Measurements from ENCODE around the gene PIK3R4.

The PIK3R4 gene

GRCh38 chr3:130688697-130689470, 57.7 kb downstream of the PIK3R4 start:
- DNase-seq (ENCODE audit: low spot score): no peak

GRCh38 chr3:130688015-130688688, 58.5 kb downstream of the PIK3R4 start:
- no peak for DNase-seq (ENCODE audit: low spot score)

- no peak for DNase-seq (ENCODE audit: low spot score)
These were observed 59.3 kb downstream of the PIK3R4 start for GRCh38 chr3:130687327-130687726.

GRCh38 chr3:130686833-130687232, 59.8 kb downstream of the PIK3R4 start:
- DNase-seq (ENCODE audit: low spot score): no peak

GRCh38 chr3:130682131-130682530, 64.5 kb downstream of the PIK3R4 start:
- DNase-seq (ENCODE audit: low spot score): no peak

GRCh38 chr3:130679218-130679617, 67.4 kb downstream of the PIK3R4 start:
- DNase-seq (ENCODE audit: low spot score): no peak

GRCh38 chr3:130677343-130677742, 69.3 kb downstream of the PIK3R4 start:
- no peak for DNase-seq (ENCODE audit: low spot score)

- DNase-seq (ENCODE audit: low spot score): peak; percentile 53
These were observed 74.9 kb downstream of the PIK3R4 start for GRCh38 chr3:130671545-130672312.

GRCh38 chr3:130669740-130670139, 76.9 kb downstream of the PIK3R4 start:
- DNase-seq (ENCODE audit: low spot score): no peak

- DNase-seq (ENCODE audit: low spot score): no peak
These were observed 83.5 kb downstream of the PIK3R4 start for GRCh38 chr3:130663092-130663491.

GRCh38 chr3:130662501-130662996, 84.1 kb downstream of the PIK3R4 start:
- no peak for DNase-seq (ENCODE audit: low spot score)

- DNase-seq (ENCODE audit: low spot score): no peak
These were observed 85.3 kb downstream of the PIK3R4 start for GRCh38 chr3:130661140-130661891.

GRCh38 chr3:130659911-130660310, 86.7 kb downstream of the PIK3R4 start:
- DNase-seq (ENCODE audit: low spot score): no peak

GRCh38 chr3:130658678-130659077, 88.0 kb downstream of the PIK3R4 start:
- no peak for DNase-seq (ENCODE audit: low spot score)

- no peak for DNase-seq (ENCODE audit: low spot score)
These were observed 90.0 kb downstream of the PIK3R4 start for GRCh38 chr3:130656627-130657026.

GRCh38 chr3:130654921-130655320, 91.7 kb downstream of the PIK3R4 start:
- DNase-seq (ENCODE audit: low spot score): no peak

- DNase-seq (ENCODE audit: low spot score): no peak
These were observed 92.5 kb downstream of the PIK3R4 start for GRCh38 chr3:130654091-130654490.

- DNase-seq (ENCODE audit: low spot score): no peak
These were observed 97.5 kb downstream of the PIK3R4 start for GRCh38 chr3:130649061-130649654.

- no peak for DNase-seq (ENCODE audit: low spot score)
These were observed 98.3 kb downstream of the PIK3R4 start for GRCh38 chr3:130648293-130648692.

GRCh38 chr3:130645261-130645660, 101.4 kb downstream of the PIK3R4 start:
- no peak for DNase-seq (ENCODE audit: low spot score)

GRCh38 chr3:130644628-130645253, 101.9 kb downstream of the PIK3R4 start:
- DNase-seq (ENCODE audit: low spot score): no peak
